HL-60 (cell line): Measurements from ENCODE around the gene ZNF444.
"Not testable (repeated sequence)": the region's sequence is repeated elsewhere in the genome, so short reads cannot be mapped to it uniquely, and the experiment has no call there.

Source experiments
- DNase-seq, 2 experiments: peaks; one replicate each; pipeline ENCODE4 v3.0.0-alpha.2; 2010 to 2020; ENCODE audit warnings: low read depth in 1 of 2, low spot score in 1 of 2
- H3K27ac ChIP-seq: fragments of 250-450 bp; sonication (Bioruptor Pico); replicated peaks from 2 replicates; pipeline ENCODE4 v1.5.1; 2020; ENCODE audit warnings: mild to moderate bottlenecking, moderate library complexity
- H3K27me3 ChIP-seq: fragments of 250-450 bp; sonication (Bioruptor Pico); 2 replicates; pipeline ENCODE4 v1.5.1; 2021; ENCODE audit warnings: mild to moderate bottlenecking, moderate library complexity; ENCODE audit not compliant: insufficient read depth, poor library complexity, severe bottlenecking
- H3K4me3 ChIP-seq: replicated peaks from 2 replicates; pipeline ENCODE4 v1.5.1; 2011; ENCODE audit warnings: mild to moderate bottlenecking, control low read depth, low read length; ENCODE audit not compliant: insufficient read depth
- CTCF ChIP-seq: IDR thresholded peaks from one replicate; pipeline ENCODE4 v1.5.1; 2011; ENCODE audit warnings: low read length, control low read depth, inconsistent platforms; ENCODE audit not compliant: insufficient read depth
- GABPA ChIP-seq: IDR thresholded peaks from 2 replicates; pipeline ENCODE4 v1.6.1; 2012; ENCODE audit warnings: low read depth
- POLR2AphosphoS5 ChIP-seq: IDR thresholded peaks from 2 replicates; pipeline ENCODE4 v1.6.1; 2012; ENCODE audit warnings: low read depth
- REST ChIP-seq: IDR thresholded peaks from 2 replicates; pipeline ENCODE4 v1.6.1; 2012; ENCODE audit warnings: low read depth; ENCODE audit not compliant: insufficient replicate concordance
- SPI1 ChIP-seq: IDR thresholded peaks from 2 replicates; pipeline ENCODE4 v1.6.1; 2012; ENCODE audit warnings: low read depth, mild to moderate bottlenecking, borderline replicate concordance

Gene ZNF444

GRCh38 chr19:56097776-56098175, 43.3 kb upstream of the ZNF444 start:
- Histone ChIP-seq H3K27ac (no peak overlapping the region), H3K4me3 (no peak overlapping the region), H3K27me3 (no peaks in the 10 kb centered on the region)
- DNase-seq: no peak
- TF ChIP-seq POLR2AphosphoS5 (no peak), SPI1 (no peak), GABPA (no peak), REST (no peak), CTCF (no peak)

GRCh38 chr19:56098237-56098636, 42.9 kb upstream of the ZNF444 start:
- not testable (repeated sequence) for H3K27ac ChIP-seq, H3K4me3 ChIP-seq, H3K27me3 ChIP-seq, DNase-seq

GRCh38 chr19:56098731-56099568, 42.1 kb upstream of the ZNF444 start:
- Histone ChIP-seq H3K4me3 (no peak overlapping the region), H3K27me3 (no peaks in the 10 kb centered on the region), H3K27ac (no peak overlapping the region)
- no peak for DNase-seq
- TF ChIP-seq GABPA (no peak), SPI1 (no peak), REST (no peak), POLR2AphosphoS5 (no peak), CTCF (no peak)

- no peak overlapping the region for H3K27ac ChIP-seq
- no peak overlapping the region for H3K4me3 ChIP-seq
- TF ChIP-seq REST: no peak
- TF ChIP-seq POLR2AphosphoS5: peak; percentile 3; the same call in 1 of the 2 replicates
- DNase-seq: no peak
- no peaks in the 10 kb centered on the region for H3K27me3 ChIP-seq
These were observed 41.2 kb upstream of the ZNF444 start for GRCh38 chr19:56099638-56100539.
